ENCODE measurements around the gene THSD7A. TPM values are rescaled to one million over a fixed set of nuclear protein-coding genes. Genes with fewer than 3 reads are reported as not detected.

THSD7A gene
- total and polyA plus RNA-seq, 2 of the 8 experiments (the other 6 are each of a cell fraction or from before 2014, with no cell fraction given) = 0.44 to 1.2 TPM

GRCh38 chr7:11750191-11750590 is 81.8 kb downstream of the THSD7A start:
- FAIRE-seq = no peak
- Histone ChIP-seq H3K36me3 (ENCODE audit: control insufficient read depth in 2 of 4, insufficient read depth in 4 of 4, low read length in 3 of 4) (no peaks in the 10 kb centered on the region), H3K56ac (replicated peaks; ENCODE audit: insufficient read length, low read depth, low read length) (no peak overlapping the region), H3K9ac (replicated peaks in 1 of 4; ENCODE audit: extremely low read depth in 1 of 4, low read depth in 3 of 4, low read length in 3 of 4) (no peak overlapping the region), H3K4me1 (replicated peaks in 1 of 4; ENCODE audit: control insufficient read depth in 3 of 4, insufficient read depth in 4 of 4, low read length in 3 of 4) (no peaks in the 10 kb centered on the region; a peak in 1 of 7 replicates), H3K9me3 (ENCODE audit: insufficient read depth in 2 of 2, low read depth in 1 of 2, low read length in 1 of 2) (no peaks in the 10 kb centered on the region), H3K4me2 (ENCODE audit: insufficient read depth in 1 of 2, low read depth in 2 of 2, low read length in 2 of 2) (no peak overlapping the region), H3K4me3 (ENCODE audit: extremely low read depth in 1 of 4, insufficient read depth in 2 of 4, low read depth in 3 of 4, low read length in 4 of 4) (no peak overlapping the region), H3K27me3 (replicated peaks in 1 of 4; ENCODE audit: control insufficient read depth in 3 of 4, extremely low read depth in 1 of 4, insufficient read depth in 3 of 4, low read length in 3 of 4) (no peaks in the 10 kb centered on the region), H4K91ac (replicated peaks; ENCODE audit: insufficient read length, low read length) (no peak overlapping the region), H3K79me1 (ENCODE audit: low read depth, low read length) (no peaks in the 10 kb centered on the region), H3K27ac (ENCODE audit: low read depth, low read length) (no peak overlapping the region), H2BK20ac (ENCODE audit: low read length) (no peak overlapping the region), H4K5ac (ENCODE audit: insufficient read length, low read depth, low read length) (no peak overlapping the region), H2BK15ac (ENCODE audit: low read length) (no peak overlapping the region), H3K79me2 (ENCODE audit: control insufficient read depth in 1 of 2, insufficient read depth in 2 of 2, low read length in 2 of 2) (no peaks in the 10 kb centered on the region), H4K8ac (ENCODE audit: extremely low read depth, insufficient read depth, low read length) (no peak overlapping the region), H3K23ac (ENCODE audit: insufficient read length) (no peak overlapping the region), H2BK5ac (ENCODE audit: low read depth, low read length) (no peak overlapping the region), H3K14ac (ENCODE audit: insufficient read length) (no peak overlapping the region), H2AFZ (ENCODE audit: low read length) (no peak overlapping the region), H2BK120ac (replicated peaks; ENCODE audit: low read depth, low read length) (no peak overlapping the region), H3K4ac (replicated peaks; ENCODE audit: insufficient read length, low read depth, low read length) (no peak overlapping the region), H3K23me2 (ENCODE audit: low read depth, low read length) (no peaks in the 10 kb centered on the region), H2AK5ac (ENCODE audit: low read depth, low read length) (no peak overlapping the region), H4K20me1 (replicated peaks in 1 of 2; ENCODE audit: control insufficient read depth in 1 of 2, insufficient read depth in 2 of 2, low read length in 2 of 2) (no peaks in the 10 kb centered on the region), H2BK12ac (ENCODE audit: low read depth, low read length) (no peak overlapping the region), H3K18ac (ENCODE audit: extremely low read depth, low read length) (no peak overlapping the region)
- no peak for DNase-seq (ENCODE audit: low read depth in 1 of 2, low spot score in 2 of 2)
- ChIA-PET CTCF (ENCODE audit: partially characterized antibody) (interaction anchor here (1.0 to 2.1 kb wide), 9 partner anchors 10 to 42 kb away, joined by 3 to 7 read pairs (median 4); no protein-coding TSS in a partner anchor), POLR2A (ENCODE audit: partially characterized antibody) (no interaction called here)
- WGBS, 2 experiments (ENCODE audit: extremely low coverage in 1 of 2, insufficient coverage in 1 of 2, insufficient read length in 1 of 2, insufficient replicate concordance in 2 of 2, low coverage in 1 of 2, low lambda C conversion rate in 2 of 2, missing lambda C conversion rate in 1 of 2) = 87% methylated on average over 6 of the region's 6 CpGs; no CpG with 5 or more reads in 1 of the 2 experiments
- no peak for TF ChIP-seq YY1 (IDR thresholded peaks at IDR 0.05; ENCODE audit: low read depth, low read length)

Measured in H1 (cell line).